GM12864 (cell line): ENCODE results near the gene FLT3LG.

Experiments used
- DNase-seq: peaks from one replicate; pipeline ENCODE4 v3.0.0-alpha.2; 2011; ENCODE audit warnings: low read depth
- H3K4me3 ChIP-seq: 2 replicates; pipeline ENCODE4 v1.5.1; 2011; ENCODE audit warnings: mild to moderate bottlenecking, low read depth, low read length, control low read depth
- CTCF ChIP-seq: IDR thresholded peaks from 2 replicates; pipeline ENCODE4 v1.5.1; 2011; ENCODE audit warnings: low read depth, mild to moderate bottlenecking, moderate library complexity, low read length, control low read depth, inconsistent platforms; ENCODE audit errors: missing control alignments

Gene FLT3LG

DNA sequence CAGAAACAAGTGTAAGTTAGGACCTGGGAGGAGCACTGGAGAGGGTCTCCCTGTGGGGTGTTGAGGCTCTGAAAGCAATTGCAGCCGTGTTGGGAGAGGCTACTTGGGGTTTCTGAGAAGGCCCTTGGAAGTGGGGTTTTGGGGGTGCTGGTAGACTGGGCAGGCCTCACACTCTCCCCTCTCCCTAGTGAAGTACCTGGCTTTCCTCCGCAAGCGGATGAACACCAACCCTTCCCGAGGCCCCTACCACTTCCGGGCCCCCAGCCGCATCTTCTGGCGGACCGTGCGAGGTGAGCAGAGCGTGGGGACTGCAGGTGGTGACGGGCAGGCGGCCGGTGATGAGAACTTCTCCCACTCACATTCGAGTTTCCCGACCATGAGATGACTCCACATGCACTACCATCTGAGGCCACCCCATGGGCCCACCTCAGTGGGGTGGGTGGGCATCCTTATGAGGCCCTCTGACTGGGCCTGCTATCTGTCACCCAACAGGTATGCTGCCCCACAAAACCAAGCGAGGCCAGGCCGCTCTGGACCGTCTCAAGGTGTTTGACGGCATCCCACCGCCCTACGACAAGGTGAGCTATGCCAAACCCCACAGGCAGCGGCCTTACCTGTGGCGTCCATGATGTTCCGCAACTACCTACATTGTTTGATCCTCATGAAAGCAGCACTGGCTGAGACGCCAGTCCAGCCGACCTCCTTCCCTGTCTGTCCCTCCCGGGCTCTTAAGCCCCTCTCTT lies 16.4 kb downstream of the FLT3LG start:
- H3K4me3 ChIP-seq: peak overlapping the region; percentile 95
- DNase-seq: no peak
- TF ChIP-seq CTCF: no peak

DNA sequence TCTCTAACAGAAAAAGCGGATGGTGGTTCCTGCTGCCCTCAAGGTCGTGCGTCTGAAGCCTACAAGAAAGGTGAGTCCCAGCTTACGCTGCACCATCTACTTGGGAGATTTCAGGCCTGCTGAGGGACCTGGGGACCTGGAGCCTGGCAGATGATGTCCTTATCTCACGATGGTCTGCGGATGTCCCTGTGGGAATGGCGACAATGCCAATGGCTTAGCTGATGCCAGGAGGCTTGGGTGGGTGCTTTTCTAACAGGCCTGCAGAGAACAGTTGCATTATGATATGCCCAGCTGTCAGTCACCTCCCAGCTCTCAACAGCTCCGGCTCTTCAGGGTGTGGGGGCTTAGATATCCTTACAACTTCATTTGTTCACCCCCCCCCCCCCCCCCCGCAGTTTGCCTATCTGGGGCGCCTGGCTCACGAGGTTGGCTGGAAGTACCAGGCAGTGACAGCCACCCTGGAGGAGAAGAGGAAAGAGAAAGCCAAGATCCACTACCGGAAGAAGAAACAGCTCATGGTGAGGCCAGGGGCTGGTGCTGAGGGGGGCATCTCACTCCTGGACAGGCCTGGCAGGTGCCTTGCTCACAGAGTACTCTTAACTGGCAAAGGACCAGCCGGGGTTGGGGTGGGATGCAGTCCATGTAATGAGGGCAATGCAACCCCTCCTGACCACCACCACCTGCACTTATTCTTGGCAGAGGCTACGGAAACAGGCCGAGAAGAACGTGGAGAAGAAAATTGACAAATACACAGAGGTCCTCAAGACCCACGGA lies 17.2 kb downstream of the FLT3LG start:
- TF ChIP-seq CTCF: no peak
- H3K4me3 ChIP-seq: no peak overlapping the region; the same call in 1 of the 2 replicates
- no peak for DNase-seq

- H3K4me3 ChIP-seq: no peak overlapping the region
- TF ChIP-seq CTCF: no peak
- DNase-seq: no peak
These were observed 18.0 kb downstream of the FLT3LG start for GRCh38 chr19:49491804-49492572.

DNA sequence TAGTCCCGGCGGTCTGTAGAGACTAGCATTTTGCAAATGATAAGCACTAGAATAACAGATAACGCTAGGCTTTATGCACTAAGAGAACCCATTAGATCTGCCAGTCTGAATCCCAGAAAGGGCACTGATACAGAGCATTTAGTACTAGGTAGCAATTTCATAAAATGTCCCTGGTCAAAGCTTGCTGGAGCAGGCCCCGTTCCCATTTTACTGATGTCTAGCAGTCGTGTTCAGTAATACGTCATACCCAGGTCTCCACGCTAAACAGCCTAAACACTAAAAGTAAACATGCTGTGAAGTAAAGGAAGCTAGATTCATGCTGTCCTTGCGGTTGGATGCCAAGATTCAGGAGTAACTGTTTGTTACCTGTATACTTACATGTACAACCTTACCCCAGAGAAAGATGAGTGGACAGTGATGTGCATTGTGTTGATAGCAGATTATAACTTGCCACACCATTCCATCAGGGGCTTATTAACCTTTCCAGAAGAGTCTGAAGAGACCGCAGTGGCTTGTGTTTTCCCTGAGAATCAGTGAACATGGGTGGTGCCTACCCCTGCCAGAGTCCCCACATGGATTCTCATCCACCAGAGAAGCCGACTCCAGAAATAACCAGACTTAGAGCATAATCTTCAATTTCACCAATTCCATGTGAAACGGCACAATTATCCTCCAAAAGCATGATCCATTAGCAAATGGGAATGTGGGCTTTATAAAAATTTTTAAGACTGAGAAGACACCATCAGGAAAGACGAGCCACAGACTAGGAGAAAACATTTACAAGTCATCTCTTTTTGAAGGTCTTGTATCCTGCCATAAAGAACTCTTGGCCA lies 18.8 kb downstream of the FLT3LG start:
- TF ChIP-seq CTCF: no peak
- H3K4me3 ChIP-seq: no peak overlapping the region
- DNase-seq: no peak

GRCh38 chr19:49496574-49497008 lies 22.6 kb downstream of the FLT3LG start:
- no peak for TF ChIP-seq CTCF
- no peak for DNase-seq
- peak overlapping the region; percentile 76 for H3K4me3 ChIP-seq

GRCh38 chr19:49497047-49497788 lies 23.2 kb downstream of the FLT3LG start:
- no peak for DNase-seq
- TF ChIP-seq CTCF: no peak
- H3K4me3 ChIP-seq: peak overlapping the region; percentile 76
